ENCODE data around the gene CTNNA2.

DNA sequence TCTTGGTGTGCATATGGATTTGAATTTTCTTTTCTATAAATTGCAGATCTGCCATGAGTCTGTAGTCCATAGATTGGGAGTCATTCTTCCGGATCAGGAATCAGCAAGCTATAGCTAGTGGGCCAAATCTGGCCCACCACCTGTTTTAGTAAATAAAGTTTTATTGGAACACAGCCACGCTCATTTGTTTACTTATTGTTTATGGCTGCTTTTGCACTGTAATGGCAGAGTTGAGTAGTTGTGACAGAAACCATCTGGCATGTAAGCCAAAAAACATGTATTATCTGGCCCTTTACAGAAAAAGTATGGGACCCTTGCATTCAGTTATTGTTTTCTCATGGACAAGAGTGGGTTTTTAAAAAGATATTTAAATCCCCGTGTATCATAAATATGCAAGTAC is 600.5 kb downstream of the CTNNA2 start:
- no peak for TF ChIP-seq POLR2AphosphoS5 (IDR thresholded peaks at IDR 0.05; ENCODE audit: low read depth, low read length)
- TF ChIP-seq, protein P1, sequence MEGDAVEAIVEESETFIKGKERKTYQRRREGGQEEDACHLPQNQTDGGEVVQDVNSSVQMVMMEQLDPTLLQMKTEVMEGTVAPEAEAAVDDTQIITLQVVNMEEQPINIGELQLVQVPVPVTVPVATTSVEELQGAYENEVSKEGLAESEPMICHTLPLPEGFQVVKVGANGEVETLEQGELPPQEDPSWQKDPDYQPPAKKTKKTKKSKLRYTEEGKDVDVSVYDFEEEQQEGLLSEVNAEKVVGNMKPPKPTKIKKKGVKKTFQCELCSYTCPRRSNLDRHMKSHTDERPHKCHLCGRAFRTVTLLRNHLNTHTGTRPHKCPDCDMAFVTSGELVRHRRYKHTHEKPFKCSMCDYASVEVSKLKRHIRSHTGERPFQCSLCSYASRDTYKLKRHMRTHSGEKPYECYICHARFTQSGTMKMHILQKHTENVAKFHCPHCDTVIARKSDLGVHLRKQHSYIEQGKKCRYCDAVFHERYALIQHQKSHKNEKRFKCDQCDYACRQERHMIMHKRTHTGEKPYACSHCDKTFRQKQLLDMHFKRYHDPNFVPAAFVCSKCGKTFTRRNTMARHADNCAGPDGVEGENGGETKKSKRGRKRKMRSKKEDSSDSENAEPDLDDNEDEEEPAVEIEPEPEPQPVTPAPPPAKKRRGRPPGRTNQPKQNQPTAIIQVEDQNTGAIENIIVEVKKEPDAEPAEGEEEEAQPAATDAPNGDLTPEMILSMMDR (IDR thresholded peaks at IDR 0.05): no peak

Measured in Panc1 (cell line).